K562 (cell line): Measurements from ENCODE around the gene BRD4. TPM values are rescaled to one million over a fixed set of nuclear protein-coding genes. Genes with fewer than 3 reads are reported as not detected.

Source experiments
- ATAC-seq: fragments of 200-7000 bp; cut with Tn5 transposase; 3 replicates; pipeline ENCODE4 v1.9.1; 2020; ENCODE audit warnings: moderate library complexity
- BruUV-seq: library from RNA; stranded (reverse); fragments of 400-500 nt; replicated peaks from 2 replicates; lab custom pipeline; 2021; lab: Mats Ljungman, UMichigan
- CTCF ChIA-PET: fragments of 300-600 bp; formaldehyde crosslinking; extraction: SDS; loops from one replicate; lab custom pipeline; 2021; ENCODE audit warnings: low intra/inter-chr PET ratio; lab: Yijun Ruan, JAX
- POLR2A ChIA-PET: fragments of 300-600, 350-650 bp; sonication (Branson Sonifier 250); formaldehyde crosslinking; extraction: SDS; loops from one replicate; lab custom pipeline; 2021; ENCODE audit warnings: antibody characterized with exemption, inconsistent platforms; lab: Yijun Ruan, JAX
- DNase-seq, 4 experiments: peaks; one replicate each; pipeline versions ENCODE4 v3.0.0 to v3.0.0-alpha.2; 2011 to 2018; ENCODE audit warnings: low spot score in 3 of 4, mixed read lengths in 3 of 4; ENCODE audit errors: extremely low read depth in 1 of 4
- FAIRE-seq: peaks from 2 replicates; lab custom pipeline; 2011; peaks lifted over from hg19 to GRCh38; lab: Jason Lieb, UNC
- H2AFZ ChIP-seq: 2 replicates; pipeline ENCODE4 v1.6.0; 2011; ENCODE audit warnings: low read depth, low read length, control low read depth, inconsistent platforms
- H3K27ac ChIP-seq: fragments of 200-600 bp; 3 replicates; pipeline ENCODE4 v1.8.0; 2011; ENCODE audit warnings: low read depth, mild to moderate bottlenecking, control low read depth, inconsistent platforms, low read length, moderate library complexity, mixed read lengths; ENCODE audit errors: extremely low read depth
- H3K27me3 ChIP-seq, 2 experiments: fragments of 300-600 bp in 1 of 2; 2 replicates in 1 of 2; 3 replicates in 1 of 2; pipeline versions ENCODE4 v1.6.0 to v1.8.0; 2011; ENCODE audit warnings: inconsistent platforms in 2 of 2, low read length in 2 of 2, mild to moderate bottlenecking in 1 of 2, mixed read lengths in 1 of 2, moderate library complexity in 1 of 2; ENCODE audit not compliant: control insufficient read depth in 2 of 2, insufficient read depth in 2 of 2
- H3K36me3 ChIP-seq: fragments of 300-600 bp; 3 replicates; pipeline ENCODE4 v1.8.0; 2011; ENCODE audit warnings: mild to moderate bottlenecking, low read length, inconsistent platforms; ENCODE audit not compliant: control insufficient read depth, insufficient read depth
- H3K4me1 ChIP-seq, 2 experiments: fragments of 200-600 bp in 1 of 2; replicated peaks in 1 of 2; 2 replicates in 1 of 2; 3 replicates in 1 of 2; pipeline versions ENCODE4 v1.5.1 to v1.8.0; 2011; ENCODE audit warnings: inconsistent platforms in 2 of 2, low read length in 2 of 2, mild to moderate bottlenecking in 1 of 2, mixed read lengths in 1 of 2, moderate library complexity in 1 of 2; ENCODE audit not compliant: control insufficient read depth in 2 of 2, insufficient read depth in 2 of 2
- H3K4me2 ChIP-seq: 2 replicates; pipeline ENCODE4 v1.6.1; 2011; ENCODE audit warnings: low read length, control low read depth, inconsistent platforms, mixed read lengths; ENCODE audit not compliant: insufficient read depth
- H3K4me3 ChIP-seq: fragments of 200-600 bp; sonication (generic), shearing (Covaris generic); 2 replicates; pipeline ENCODE4 v1.5.1; 2016; ENCODE audit warnings: control low read depth, inconsistent platforms
- H3K79me2 ChIP-seq: fragments of 200-600 bp; 3 replicates; pipeline ENCODE4 v1.8.0; 2011; ENCODE audit warnings: low read length, inconsistent platforms; ENCODE audit not compliant: control insufficient read depth, insufficient read depth
- H3K9ac ChIP-seq, 2 experiments: 2 replicates each; pipeline versions ENCODE4 v1.6.0 to v1.6.1; 2011; ENCODE audit warnings: low read depth in 2 of 2, low read length in 2 of 2, control low read depth in 1 of 2, inconsistent platforms in 1 of 2, mild to moderate bottlenecking in 1 of 2, mixed read lengths in 1 of 2; ENCODE audit not compliant: insufficient read depth in 1 of 2
- H3K9me1 ChIP-seq: one replicate; pipeline ENCODE4 v1.6.0; 2011; ENCODE audit warnings: inconsistent platforms, mild to moderate bottlenecking, low read length, moderate library complexity; ENCODE audit not compliant: control insufficient read depth, insufficient read depth
- H3K9me3 ChIP-seq: replicated peaks from 2 replicates; pipeline ENCODE4 v1.5.1; 2011; ENCODE audit warnings: low read depth, low read length, inconsistent platforms; ENCODE audit not compliant: control insufficient read depth, insufficient read depth
- H4K20me1 ChIP-seq: replicated peaks from 2 replicates; pipeline ENCODE4 v1.6.1; 2011; ENCODE audit warnings: low read length, inconsistent platforms, mixed read lengths; ENCODE audit not compliant: control insufficient read depth, insufficient read depth
- CBX3 ChIP-seq, 2 experiments: IDR thresholded peaks; 1 replicate in 1 of 2; 2 replicates in 1 of 2; pipeline ENCODE4 v1.6.1; 2012; ENCODE audit warnings: inconsistent platforms in 2 of 2, low read length in 2 of 2, borderline replicate concordance in 1 of 2, control low read depth in 1 of 2
- FOXJ2 ChIP-seq: fragments of 200-800 bp; sonication (Bioruptor generic); IDR thresholded peaks from 2 replicates; pipeline ENCODE4 v1.6.1; 2016; ENCODE audit warnings: missing genetic modification characterization, missing compliant biosample characterization
- KLF10 ChIP-seq: fragments of 250-450 bp; sonication (Bioruptor Pico); IDR thresholded peaks from 2 replicates; pipeline ENCODE4 v1.6.1; 2021; ENCODE audit warnings: matching md5 sums
- NRF1 ChIP-seq, 2 experiments: fragments of 450-650 bp; IDR thresholded peaks in 1 of 2; conservative IDR thresholded peaks in 1 of 2; 2 replicates each; pipeline ENCODE4 v1.6.1; 2014; ENCODE audit warnings: mild to moderate bottlenecking in 2 of 2
- PPARD ChIP-seq: fragments of 250-450 bp; sonication (Bioruptor Pico); IDR thresholded peaks from 2 replicates; pipeline ENCODE4 v1.8.0; 2022; ENCODE audit warnings: inconsistent platforms, mild to moderate bottlenecking, moderate library complexity
- RBM14 ChIP-seq: fragments of 200-400 bp; formaldehyde crosslinking; IDR thresholded peaks from 2 replicates; pipeline ENCODE4 v1.6.1; 2018; ENCODE audit warnings: low read depth, mild to moderate bottlenecking, low read length, moderate library complexity, borderline replicate concordance; ENCODE audit not compliant: insufficient read depth
- TAF1 ChIP-seq: IDR thresholded peaks from 2 replicates; pipeline ENCODE4 v1.6.1; 2011; ENCODE audit warnings: mild to moderate bottlenecking, low read length, moderate library complexity; ENCODE audit not compliant: insufficient read depth, control insufficient read depth, severe bottlenecking; ENCODE audit errors: extremely low read depth
- ZNF143 ChIP-seq: sonication (generic); formaldehyde crosslinking; IDR thresholded peaks from 2 replicates; pipeline ENCODE4 v1.9.0; 2022; ENCODE audit warnings: mild to moderate bottlenecking, missing genetic modification reagents
- ZNF3 ChIP-seq: fragments of 250-450 bp; sonication (Bioruptor Pico); IDR thresholded peaks from 2 replicates; pipeline ENCODE4 v1.5.0; 2021; ENCODE audit warnings: mild to moderate bottlenecking, moderate library complexity
- ZNF75A ChIP-seq: fragments of 450-650 bp; formaldehyde crosslinking; IDR thresholded peaks from 2 replicates; pipeline ENCODE4 v1.4.0; 2020; ENCODE audit warnings: mild to moderate bottlenecking
- ZNF778 ChIP-seq: fragments of 450-650 bp; formaldehyde crosslinking; IDR thresholded peaks from 2 replicates; pipeline ENCODE4 v1.4.0; 2020; ENCODE audit warnings: mild to moderate bottlenecking, moderate library complexity
- whole genome bisulfite sequencing: fragments of 100-300 bp; shearing (Covaris generic); methylation state at CpG from one replicate; pipeline ENCODE4 v1.1.6; 2016; ENCODE audit warnings: low coverage, mixed read lengths; ENCODE audit not compliant: insufficient coverage; ENCODE audit errors: missing lambda C conversion rate; 5-methylcytosine and 5-hydroxymethylcytosine counted together
- in situ Hi-C: fragments of 300-500 bp; cut with MboI; formaldehyde crosslinking; loops from 4 replicates; pipeline ENCODE4 v1.15.0; 2018; ENCODE audit warnings: inconsistent platforms, mixed read lengths
- intact Hi-C: fragments of 100-400 bp; cut with micrococcal nuclease; formaldehyde crosslinking; loops from 2 replicates; pipeline ENCODE4 v1.14.2; 2022
- polyA plus RNA-seq, 8 experiments: library from polyadenylated mRNA; depleted of rRNA in 4 of 8; stranded (reverse) in 5 of 8; unstranded in 3 of 8; fragments of >200 nt; fragmentation: Nextera tagmentation in 2 of 8; fragmentation: Illumina TruSeq in 1 of 8; extraction: Ambion mirVana in 2 of 8; extraction: Trizol in 1 of 8; gene quantifications; 2 replicates each; pipeline versions ENCODE4 v1.2.1 to v1.2.3, GENCODE V29; 2011 to 2014; ENCODE audit warnings: inconsistent platforms in 1 of 8, missing spikeins in 1 of 8
- total RNA-seq, 7 experiments: library from RNA; depleted of rRNA in 6 of 7; stranded (reverse); fragments of >200 nt in 6 of 7; fragmentation: Illumina TruSeq in 2 of 7; extraction: Trizol in 2 of 7; gene quantifications; 2 replicates each; pipeline versions ENCODE4 v1.2.1 to v1.2.3, GENCODE V29; 2011 to 2021; ENCODE audit warnings: low replicate concordance in 1 of 7
- TF ChIP-seq, protein P1 (sequence below): fragments of 200-800 bp; sonication (Bioruptor generic); IDR thresholded peaks from 2 replicates; pipeline ENCODE4 v1.6.1; 2017; ENCODE audit warnings: missing genetic modification characterization, missing compliant biosample characterization
- TF ChIP-seq, protein P2 (sequence below): sonication (generic); formaldehyde crosslinking; IDR thresholded peaks from 2 replicates; pipeline ENCODE4 v1.8.1; 2023; ENCODE audit warnings: mild to moderate bottlenecking, missing genetic modification reagents
- TF ChIP-seq, protein P3 (sequence below): fragments of 250-450 bp; sonication (Bioruptor Pico); IDR thresholded peaks from 2 replicates; pipeline ENCODE4 v1.9.0; 2021; ENCODE audit warnings: mild to moderate bottlenecking
- TF ChIP-seq, protein P4 (sequence below): fragments of 250-450 bp; sonication (Bioruptor Pico); IDR thresholded peaks from 2 replicates; pipeline ENCODE4 v1.8.0; 2022; ENCODE audit warnings: moderate library complexity, mild to moderate bottlenecking, inconsistent platforms
- TF ChIP-seq, protein P5 (sequence below): fragments of 200-800 bp; sonication (Bioruptor generic); IDR thresholded peaks from 2 replicates; pipeline ENCODE4 v1.6.1; 2017; ENCODE audit warnings: missing genetic modification characterization, missing compliant biosample characterization

BRD4 gene
- total and polyA plus RNA-seq, 9 of the 15 experiments (the other 6 are each of a cell fraction or from before 2014, with no cell fraction given) = 1.8 to 105 (median 15.6) TPM

DNA sequence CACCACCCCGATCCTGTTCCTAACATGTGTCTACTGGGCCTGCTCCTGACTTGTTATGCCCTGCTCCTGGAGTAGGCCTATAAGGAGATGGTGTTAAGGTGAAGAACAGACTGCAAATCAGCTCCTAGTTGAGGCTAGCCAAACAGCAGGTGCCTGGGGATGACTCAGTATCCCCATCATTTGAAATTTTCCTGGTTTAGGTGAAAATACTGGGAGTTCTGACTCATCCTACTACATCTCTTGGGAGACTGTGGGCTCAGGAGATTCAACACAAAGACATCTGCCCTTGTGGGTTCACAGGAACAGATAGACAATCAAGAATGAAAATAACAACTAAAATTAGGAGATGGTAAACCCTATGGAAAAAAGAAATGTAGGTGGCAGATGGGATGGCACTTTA lies 41.2 kb downstream of the BRD4 start:
- Histone ChIP-seq H3K27ac (no peak overlapping the region), H3K4me2 (no peak overlapping the region), H3K27me3 (no peaks in the 10 kb centered on the region), H3K79me2 (peaks cover 98% of the 10 kb centered on the region), H3K9me3 (no peaks in the 10 kb centered on the region), H2AFZ (no peak overlapping the region), H4K20me1 (peaks cover 86% of the 10 kb centered on the region), H3K4me1 (peaks cover 13 to 38% of the 10 kb centered on the region in 2 experiments), H3K9ac (no peak overlapping the region), H3K36me3 (peaks cover 21% of the 10 kb centered on the region; the same call in 2 of the 3 replicates), H3K9me1 (peaks cover 3% of the 10 kb centered on the region), H3K4me3 (no peak overlapping the region)
- no TSS peak for BruUV-seq
- in situ Hi-C loops (no loop called here), intact Hi-C loops (no loop called here)
- ChIA-PET CTCF (no interaction called here), POLR2A (interaction anchor here (0.5 to 6.8 kb wide), 6 partner anchors 8 to 79 kb away, joined by 3 to 34 read pairs (median 4); no protein-coding TSS in a partner anchor)
- WGBS = 56% methylated on average over 1 of the region's 1 CpG
- no peak for DNase-seq
- no peak for ATAC-seq
- no peak for FAIRE-seq
- TF ChIP-seq RBM14 (no peak), ZNF143 (CRISPR knock-in tag) (no peak), ZNF778 (CRISPR knock-in tag) (no peak), PPARD (CRISPR knock-in tag) (no peak), CBX3 (IDR thresholded peaks at IDR 0.05; ENCODE audit: borderline replicate concordance in 1 of 2, low read length in 2 of 2) (no peak), FOXJ2 (tag) (no peak), ZNF3 (CRISPR knock-in tag) (no peak), ZNF75A (no peak), TAF1 (no peak), NRF1 (conservative IDR thresholded peaks at IDR 0.05 in 1 of 2, IDR thresholded peaks at IDR 0.05 in 1 of 2) (no peak), KLF10 (CRISPR knock-in tag) (no peak)
- TF ChIP-seq, protein P1, sequence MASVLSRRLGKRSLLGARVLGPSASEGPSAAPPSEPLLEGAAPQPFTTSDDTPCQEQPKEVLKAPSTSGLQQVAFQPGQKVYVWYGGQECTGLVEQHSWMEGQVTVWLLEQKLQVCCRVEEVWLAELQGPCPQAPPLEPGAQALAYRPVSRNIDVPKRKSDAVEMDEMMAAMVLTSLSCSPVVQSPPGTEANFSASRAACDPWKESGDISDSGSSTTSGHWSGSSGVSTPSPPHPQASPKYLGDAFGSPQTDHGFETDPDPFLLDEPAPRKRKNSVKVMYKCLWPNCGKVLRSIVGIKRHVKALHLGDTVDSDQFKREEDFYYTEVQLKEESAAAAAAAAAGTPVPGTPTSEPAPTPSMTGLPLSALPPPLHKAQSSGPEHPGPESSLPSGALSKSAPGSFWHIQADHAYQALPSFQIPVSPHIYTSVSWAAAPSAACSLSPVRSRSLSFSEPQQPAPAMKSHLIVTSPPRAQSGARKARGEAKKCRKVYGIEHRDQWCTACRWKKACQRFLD (CRISPR knock-in tag) = no peak
- TF ChIP-seq, protein P2, sequence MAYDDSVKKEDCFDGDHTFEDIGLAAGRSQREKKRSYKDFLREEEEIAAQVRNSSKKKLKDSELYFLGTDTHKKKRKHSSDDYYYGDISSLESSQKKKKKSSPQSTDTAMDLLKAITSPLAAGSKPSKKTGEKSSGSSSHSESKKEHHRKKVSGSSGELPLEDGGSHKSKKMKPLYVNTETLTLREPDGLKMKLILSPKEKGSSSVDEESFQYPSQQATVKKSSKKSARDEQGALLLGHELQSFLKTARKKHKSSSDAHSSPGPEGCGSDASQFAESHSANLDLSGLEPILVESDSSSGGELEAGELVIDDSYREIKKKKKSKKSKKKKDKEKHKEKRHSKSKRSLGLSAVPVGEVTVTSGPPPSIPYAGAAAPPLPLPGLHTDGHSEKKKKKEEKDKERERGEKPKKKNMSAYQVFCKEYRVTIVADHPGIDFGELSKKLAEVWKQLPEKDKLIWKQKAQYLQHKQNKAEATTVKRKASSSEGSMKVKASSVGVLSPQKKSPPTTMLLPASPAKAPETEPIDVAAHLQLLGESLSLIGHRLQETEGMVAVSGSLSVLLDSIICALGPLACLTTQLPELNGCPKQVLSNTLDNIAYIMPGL (CRISPR knock-in tag) = no peak
- TF ChIP-seq, protein P3, sequence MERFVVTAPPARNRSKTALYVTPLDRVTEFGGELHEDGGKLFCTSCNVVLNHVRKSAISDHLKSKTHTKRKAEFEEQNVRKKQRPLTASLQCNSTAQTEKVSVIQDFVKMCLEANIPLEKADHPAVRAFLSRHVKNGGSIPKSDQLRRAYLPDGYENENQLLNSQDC = no peak
- TF ChIP-seq, protein P4, sequence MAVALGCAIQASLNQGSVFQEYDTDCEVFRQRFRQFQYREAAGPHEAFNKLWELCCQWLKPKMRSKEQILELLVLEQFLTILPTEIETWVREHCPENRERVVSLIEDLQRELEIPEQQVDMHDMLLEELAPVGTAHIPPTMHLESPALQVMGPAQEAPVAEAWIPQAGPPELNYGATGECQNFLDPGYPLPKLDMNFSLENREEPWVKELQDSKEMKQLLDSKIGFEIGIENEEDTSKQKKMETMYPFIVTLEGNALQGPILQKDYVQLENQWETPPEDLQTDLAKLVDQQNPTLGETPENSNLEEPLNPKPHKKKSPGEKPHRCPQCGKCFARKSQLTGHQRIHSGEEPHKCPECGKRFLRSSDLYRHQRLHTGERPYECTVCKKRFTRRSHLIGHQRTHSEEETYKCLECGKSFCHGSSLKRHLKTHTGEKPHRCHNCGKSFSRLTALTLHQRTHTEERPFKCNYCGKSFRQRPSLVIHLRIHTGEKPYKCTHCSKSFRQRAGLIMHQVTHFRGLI (CRISPR knock-in tag) = no peak
- TF ChIP-seq, protein P5, sequence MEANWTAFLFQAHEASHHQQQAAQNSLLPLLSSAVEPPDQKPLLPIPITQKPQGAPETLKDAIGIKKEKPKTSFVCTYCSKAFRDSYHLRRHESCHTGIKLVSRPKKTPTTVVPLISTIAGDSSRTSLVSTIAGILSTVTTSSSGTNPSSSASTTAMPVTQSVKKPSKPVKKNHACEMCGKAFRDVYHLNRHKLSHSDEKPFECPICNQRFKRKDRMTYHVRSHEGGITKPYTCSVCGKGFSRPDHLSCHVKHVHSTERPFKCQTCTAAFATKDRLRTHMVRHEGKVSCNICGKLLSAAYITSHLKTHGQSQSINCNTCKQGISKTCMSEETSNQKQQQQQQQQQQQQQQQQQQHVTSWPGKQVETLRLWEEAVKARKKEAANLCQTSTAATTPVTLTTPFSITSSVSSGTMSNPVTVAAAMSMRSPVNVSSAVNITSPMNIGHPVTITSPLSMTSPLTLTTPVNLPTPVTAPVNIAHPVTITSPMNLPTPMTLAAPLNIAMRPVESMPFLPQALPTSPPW (CRISPR knock-in tag) = no peak
